DOHH2 (cell line): ENCODE results near the gene PLEKHG4B.
"Not testable (repeated sequence)": the region's sequence is repeated elsewhere in the genome, so short reads cannot be mapped to it uniquely, and the experiment has no call there.

Experiments used
- H3F3A ChIP-seq: fragments of 200-600 bp; sonication (generic), shearing (Covaris generic); 2 replicates; pipeline ENCODE4 v1.6.0; 2016; ENCODE audit warnings: antibody characterized with exemption, mild to moderate bottlenecking; ENCODE audit not compliant: control insufficient read depth, insufficient read depth
- H3K27ac ChIP-seq: fragments of 200-600 bp; sonication (generic); 2 replicates; pipeline ENCODE4 v1.5.1; 2014; ENCODE audit warnings: low read depth, mild to moderate bottlenecking, low read length, moderate library complexity
- H3K27me3 ChIP-seq: fragments of 200-600 bp; sonication (generic); 2 replicates; pipeline ENCODE4 v1.6.1; 2014; ENCODE audit warnings: mild to moderate bottlenecking, low read length, mixed read lengths; ENCODE audit not compliant: control insufficient read depth
- H3K36me3 ChIP-seq: fragments of 200-600 bp; sonication (generic); 2 replicates; pipeline ENCODE4 v1.6.1; 2014; ENCODE audit warnings: mild to moderate bottlenecking, low read length, moderate library complexity, mixed read lengths; ENCODE audit not compliant: control insufficient read depth
- H3K4me1 ChIP-seq: fragments of 200-600 bp; sonication (generic); 2 replicates; pipeline ENCODE4 v1.6.1; 2014; ENCODE audit warnings: mild to moderate bottlenecking, low read length, mixed read lengths; ENCODE audit not compliant: control insufficient read depth
- H3K4me2 ChIP-seq: fragments of 200-600 bp; sonication (generic); 2 replicates; pipeline ENCODE4 v1.6.0; 2014; ENCODE audit warnings: mild to moderate bottlenecking, low read length, moderate library complexity
- H3K4me3 ChIP-seq: fragments of 200-600 bp; sonication (generic); 2 replicates; pipeline ENCODE4 v1.5.1; 2014; ENCODE audit warnings: mild to moderate bottlenecking, low read length, mixed read lengths
- H3K79me2 ChIP-seq: fragments of 200-600 bp; sonication (generic); 2 replicates; pipeline ENCODE4 v1.6.1; 2014; ENCODE audit warnings: mild to moderate bottlenecking, low read length, mixed read lengths; ENCODE audit not compliant: control insufficient read depth
- H3K9me2 ChIP-seq: fragments of 200-600 bp; sonication (generic); replicated peaks from 2 replicates; pipeline ENCODE4 v1.6.1; 2014; ENCODE audit warnings: mild to moderate bottlenecking, low read length, mixed read lengths; ENCODE audit not compliant: control insufficient read depth
- H3K9me3 ChIP-seq: fragments of 200-600 bp; sonication (generic); 2 replicates; pipeline ENCODE4 v1.6.1; 2014; ENCODE audit warnings: antibody characterized with exemption, low read length, mixed read lengths; ENCODE audit not compliant: control insufficient read depth, insufficient read depth
- H4K20me1 ChIP-seq: fragments of 200-600 bp; sonication (generic); 2 replicates; pipeline ENCODE4 v1.6.0; 2014; ENCODE audit warnings: low read depth, mild to moderate bottlenecking, antibody characterized with exemption, low read length, moderate library complexity; ENCODE audit not compliant: control insufficient read depth, insufficient read depth
- CTCF ChIP-seq: fragments of 200-600 bp; sonication (generic); IDR thresholded peaks from one replicate; pipeline ENCODE4 v1.5.1; 2014; ENCODE audit warnings: antibody characterized with exemption, mild to moderate bottlenecking, low read depth, low read length; ENCODE audit not compliant: poor library complexity, severe bottlenecking
- EZH2phosphoT487 ChIP-seq: fragments of 200-600 bp; sonication (generic); IDR thresholded peaks from 2 replicates; pipeline ENCODE4 v1.6.1; 2017; ENCODE audit warnings: borderline replicate concordance, mild to moderate bottlenecking, antibody characterized with exemption, low read length, moderate library complexity, mixed read lengths

PLEKHG4B gene

GRCh38 chr5:163841-164240 is 71.9 kb downstream of the PLEKHG4B start:
- H4K20me1 ChIP-seq: no peaks in the 10 kb centered on the region
- H3K4me2 ChIP-seq: no peak overlapping the region
- no peaks in the 10 kb centered on the region for H3K79me2 ChIP-seq
- H3K27me3 ChIP-seq: no peaks in the 10 kb centered on the region
- no peak overlapping the region for H3K4me3 ChIP-seq
- H3K9me2 ChIP-seq: no peaks in the 10 kb centered on the region
- no peak overlapping the region for H3K27ac ChIP-seq
- H3K36me3 ChIP-seq: no peaks in the 10 kb centered on the region
- no peak for TF ChIP-seq CTCF
- TF ChIP-seq EZH2phosphoT487: no peak
- no peaks in the 10 kb centered on the region for H3K9me3 ChIP-seq
- H3F3A ChIP-seq: no peaks in the 10 kb centered on the region
- no peaks in the 10 kb centered on the region for H3K4me1 ChIP-seq

GRCh38 chr5:164244-164643 is 72.3 kb downstream of the PLEKHG4B start:
- Histone ChIP-seq H3K9me3 (no peaks in the 10 kb centered on the region), H3K9me2 (no peaks in the 10 kb centered on the region), H3F3A (no peaks in the 10 kb centered on the region), H3K4me2 (no peak overlapping the region), H3K36me3 (no peaks in the 10 kb centered on the region), H3K27me3 (no peaks in the 10 kb centered on the region), H4K20me1 (no peaks in the 10 kb centered on the region), H3K79me2 (no peaks in the 10 kb centered on the region), H3K4me1 (no peaks in the 10 kb centered on the region), H3K27ac (no peak overlapping the region), H3K4me3 (no peak overlapping the region)
- TF ChIP-seq CTCF (no peak), EZH2phosphoT487 (no peak)

- not testable (repeated sequence) for H3K27me3 ChIP-seq, H3K4me1 ChIP-seq
Measured at GRCh38 chr5:164783-165182, 72.8 kb downstream of the PLEKHG4B start.

GRCh38 chr5:166441-167372 is 74.7 kb downstream of the PLEKHG4B start:
- Histone ChIP-seq H3K36me3 (no peaks in the 10 kb centered on the region), H4K20me1 (no peaks in the 10 kb centered on the region), H3K27ac (no peak overlapping the region), H3K9me2 (no peaks in the 10 kb centered on the region), H3F3A (no peaks in the 10 kb centered on the region), H3K27me3 (no peaks in the 10 kb centered on the region), H3K4me1 (no peaks in the 10 kb centered on the region), H3K9me3 (no peaks in the 10 kb centered on the region), H3K79me2 (no peaks in the 10 kb centered on the region), H3K4me2 (no peak overlapping the region), H3K4me3 (no peak overlapping the region)
- TF ChIP-seq CTCF: no peak

More at GRCh38 chr5:164783-165182, 72.8 kb downstream of the PLEKHG4B start:
- not testable (repeated sequence) for H3K9me3 ChIP-seq, H3K36me3 ChIP-seq, H3K4me2 ChIP-seq, H3K79me2 ChIP-seq, H4K20me1 ChIP-seq, H3K9me2 ChIP-seq, H3K27ac ChIP-seq, H3K4me3 ChIP-seq, H3F3A ChIP-seq
